NCI-H510A (cell line): ENCODE measurements around the gene SH2D4B.

Source experiments
- DNase-seq: peaks from one replicate; lab custom pipeline; 2025; lab: John Stamatoyannopoulos, UW

Gene SH2D4B

DNA sequence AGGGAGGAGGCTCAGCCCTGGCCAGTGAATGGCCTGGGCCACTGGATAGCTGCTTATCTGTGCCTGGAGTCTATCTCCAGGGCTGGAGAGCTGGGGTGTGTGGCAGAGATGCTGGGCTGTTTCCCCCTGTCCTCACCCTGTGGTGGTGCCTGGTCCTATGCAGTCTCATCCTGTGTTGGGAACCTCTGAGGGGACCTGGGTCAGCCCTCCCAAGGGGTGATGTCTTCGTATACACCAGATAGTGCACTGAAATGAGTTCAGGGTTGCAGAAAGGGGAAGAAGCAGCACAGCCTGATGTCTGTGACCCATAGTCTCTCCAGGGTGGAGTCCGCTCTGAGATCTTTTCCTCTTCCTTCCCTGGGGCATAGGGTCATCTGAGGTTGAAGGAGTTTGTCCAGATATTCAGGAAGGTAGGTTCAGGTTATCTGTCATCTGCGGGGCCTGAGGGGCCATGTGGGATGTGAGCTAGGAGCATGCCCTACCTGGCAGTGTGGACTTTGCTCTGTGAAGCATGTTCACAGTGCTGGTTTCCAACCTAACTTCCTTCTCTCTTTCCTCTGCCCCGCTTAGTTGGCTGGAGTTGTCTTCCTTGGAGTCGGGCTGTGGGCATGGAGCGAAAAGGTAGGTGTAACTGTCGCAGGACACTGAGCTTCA, 33.4 kb upstream of the SH2D4B start:
- DNase-seq: no peak

DNA sequence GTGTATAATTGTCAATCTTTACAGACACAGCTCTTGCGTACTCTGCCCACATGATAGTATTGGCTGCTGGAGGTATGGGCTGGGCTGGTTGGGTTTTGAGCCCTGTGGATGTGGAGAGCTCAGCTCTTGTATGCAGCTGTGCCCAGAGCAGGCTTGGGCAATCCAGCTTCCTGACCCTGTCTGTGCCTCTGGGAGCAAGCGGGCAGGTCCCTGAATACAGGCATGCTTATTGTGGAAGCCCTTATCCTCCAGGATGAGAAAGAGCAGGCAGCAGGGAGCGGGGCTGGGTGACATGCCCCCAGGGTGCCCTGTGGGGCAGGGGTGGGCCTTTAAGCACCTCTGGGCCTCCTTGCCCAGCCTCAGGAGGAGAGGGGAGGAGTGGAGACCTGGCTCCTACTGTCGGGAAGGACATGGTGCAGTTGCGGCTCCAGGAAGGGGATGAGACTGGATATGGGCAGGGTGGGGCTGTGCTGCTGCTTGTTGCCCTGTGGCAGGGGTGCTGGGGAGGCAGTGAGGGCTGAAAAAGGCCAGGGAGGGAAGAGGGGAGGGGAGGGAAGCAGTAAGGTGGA, 32.7 kb upstream of the SH2D4B start:
- DNase-seq: no peak

DNA sequence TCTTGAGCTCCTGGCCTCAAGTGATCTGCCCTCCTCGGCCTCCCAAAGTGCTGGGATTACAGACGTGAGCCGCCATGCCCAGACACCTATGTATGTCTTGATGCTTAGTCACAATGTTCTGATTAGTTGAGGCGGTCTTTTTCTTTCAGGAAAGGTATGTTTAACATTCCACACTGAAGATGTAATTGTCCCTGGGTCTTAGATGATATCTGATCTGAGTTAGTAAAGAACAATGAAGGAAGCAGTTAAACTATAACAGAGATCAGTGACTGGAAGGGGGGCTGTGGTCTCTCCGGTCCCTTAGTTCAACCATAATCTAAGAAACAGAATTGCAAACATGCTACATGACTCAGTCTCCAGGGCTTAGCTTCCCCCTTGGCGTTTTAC, 31.5 kb upstream of the SH2D4B start:
- DNase-seq: no peak

DNA sequence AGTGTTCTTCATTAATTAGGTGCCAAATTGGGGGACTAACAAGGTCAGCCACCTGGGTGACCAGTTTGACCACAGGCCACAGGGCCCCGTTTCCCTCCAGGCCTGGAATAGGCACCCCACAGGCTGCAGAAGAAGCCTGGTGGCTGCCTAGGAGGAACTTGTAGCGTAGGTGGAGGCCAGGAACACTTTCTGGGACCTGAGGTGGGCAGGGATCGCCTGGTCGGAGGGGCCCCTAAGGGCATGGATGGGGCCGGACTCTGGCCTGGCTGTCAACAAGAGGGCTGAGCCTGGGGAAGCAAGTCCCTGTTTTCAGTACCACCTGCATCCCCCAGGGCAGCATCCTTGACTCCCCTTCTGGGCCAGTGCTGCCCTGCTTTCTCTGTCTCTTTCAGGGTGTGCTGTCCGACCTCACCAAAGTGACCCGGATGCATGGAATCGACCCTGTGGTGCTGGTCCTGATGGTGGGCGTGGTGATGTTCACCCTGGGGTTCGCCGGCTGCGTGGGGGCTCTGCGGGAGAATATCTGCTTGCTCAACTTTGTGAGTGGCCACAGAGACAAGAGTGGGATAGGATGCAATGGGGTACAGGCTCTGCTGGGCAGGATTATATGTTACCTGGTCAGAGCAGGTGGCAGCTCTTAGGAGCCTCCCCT, 30.7 kb upstream of the SH2D4B start:
- DNase-seq: no peak

DNA sequence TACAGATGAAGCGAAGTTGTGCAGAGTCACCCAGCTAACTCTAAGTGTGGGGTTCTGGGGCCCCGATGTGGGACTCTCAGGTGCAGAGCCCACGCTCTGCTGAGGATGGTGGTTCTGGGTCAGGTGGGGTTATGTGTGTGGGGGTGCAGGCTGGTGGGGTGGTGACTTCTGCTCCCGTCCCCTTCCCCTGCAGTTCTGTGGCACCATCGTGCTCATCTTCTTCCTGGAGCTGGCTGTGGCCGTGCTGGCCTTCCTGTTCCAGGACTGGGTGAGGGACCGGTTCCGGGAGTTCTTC, 28.6 kb upstream of the SH2D4B start:
- no peak for DNase-seq

DNA sequence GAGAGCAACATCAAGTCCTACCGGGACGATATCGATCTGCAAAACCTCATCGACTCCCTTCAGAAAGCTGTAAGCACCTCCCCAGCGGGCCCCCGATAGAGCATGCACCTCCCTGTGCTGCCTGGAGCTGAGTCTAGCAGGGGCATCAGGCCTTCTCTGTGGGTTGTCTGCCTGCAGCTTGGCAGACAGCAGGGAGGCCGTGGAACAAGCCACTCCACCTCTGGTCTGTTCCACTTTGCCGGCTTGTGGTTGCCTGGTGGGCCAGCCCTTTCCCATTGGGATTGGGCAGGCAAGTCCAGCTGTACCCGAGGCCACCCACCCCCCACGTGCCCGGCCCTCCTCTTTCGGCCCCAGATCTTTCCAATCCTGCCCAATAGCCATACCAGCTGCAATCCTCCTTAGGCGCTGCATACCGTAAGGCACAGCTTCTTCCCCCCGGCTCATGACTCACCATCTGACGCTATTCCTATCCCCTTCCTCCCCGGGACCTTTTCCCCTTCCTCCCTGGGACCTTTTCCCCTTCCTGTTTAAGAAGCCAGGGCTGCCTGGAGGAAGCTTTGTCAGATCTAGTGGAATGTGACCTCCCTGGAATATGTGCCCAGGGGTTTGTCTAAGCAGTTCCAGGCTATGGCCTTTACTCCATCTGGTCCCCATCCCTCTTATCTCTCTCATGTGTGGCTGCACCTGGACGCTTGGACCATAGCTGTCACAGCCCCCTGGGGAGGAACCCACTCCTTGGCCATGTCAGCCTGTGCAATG, 28.1 kb upstream of the SH2D4B start:
- no peak for DNase-seq

DNA sequence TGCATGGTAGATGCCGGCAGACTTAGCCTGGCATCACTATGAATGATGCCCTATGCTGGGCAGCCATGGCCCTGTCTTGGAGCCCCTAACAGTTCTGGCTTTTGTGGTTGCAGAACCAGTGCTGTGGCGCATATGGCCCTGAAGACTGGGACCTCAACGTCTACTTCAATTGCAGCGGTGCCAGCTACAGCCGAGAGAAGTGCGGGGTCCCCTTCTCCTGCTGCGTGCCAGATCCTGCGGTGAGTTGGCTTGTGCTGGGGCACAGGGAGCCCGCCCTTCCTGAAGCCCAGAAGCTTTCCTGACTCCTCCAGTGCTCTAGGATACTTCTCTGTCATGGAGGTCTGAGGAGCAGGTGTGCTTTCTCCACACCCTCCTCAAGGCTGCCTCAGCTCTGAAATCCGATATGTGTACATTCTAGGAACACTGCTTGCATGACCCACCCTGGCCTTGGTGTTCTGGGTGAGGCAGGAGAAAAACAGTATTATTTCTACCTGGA, 25.6 kb upstream of the SH2D4B start:
- DNase-seq: no peak

DNA sequence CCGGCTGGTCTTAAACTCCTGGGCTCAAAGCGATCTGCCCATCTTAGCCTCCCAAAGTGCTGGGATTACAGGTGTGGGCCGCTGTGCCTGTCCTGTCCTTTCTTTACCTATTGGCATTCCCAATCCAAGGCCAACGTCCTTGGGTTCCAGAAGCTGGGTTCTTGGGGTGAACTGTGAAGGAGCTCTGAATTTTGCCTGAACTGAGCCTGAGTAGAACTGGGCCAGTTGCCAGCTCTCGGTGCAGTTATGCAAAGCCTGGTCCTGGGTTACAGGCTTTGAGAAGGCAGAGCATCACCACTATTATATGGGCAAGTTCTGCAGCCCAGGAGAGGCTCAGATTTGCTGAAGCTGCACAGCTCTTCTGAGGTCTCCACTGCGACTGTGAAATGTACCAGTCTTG, 24.6 kb upstream of the SH2D4B start:
- DNase-seq: no peak

DNA sequence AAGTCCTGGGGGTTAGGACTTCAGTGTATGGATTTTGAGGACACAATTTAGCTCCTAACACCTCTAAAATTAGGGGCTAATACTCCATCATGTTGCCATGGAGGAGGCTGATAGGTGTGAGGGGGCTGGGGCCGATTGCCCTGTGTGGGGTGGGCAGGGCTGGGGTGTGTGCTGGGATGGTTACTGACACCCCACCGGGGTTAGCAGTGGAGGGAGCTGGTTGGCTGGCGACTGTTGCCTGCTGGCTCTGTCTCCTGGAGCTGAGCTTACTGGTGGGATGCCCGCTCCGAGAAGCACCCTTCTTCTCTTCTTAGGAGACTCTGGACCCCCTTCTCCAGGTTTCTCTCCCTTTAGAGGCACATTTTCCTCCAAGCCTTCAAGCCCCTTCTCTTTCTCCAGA, 22.2 kb upstream of the SH2D4B start:
- no peak for DNase-seq

DNA sequence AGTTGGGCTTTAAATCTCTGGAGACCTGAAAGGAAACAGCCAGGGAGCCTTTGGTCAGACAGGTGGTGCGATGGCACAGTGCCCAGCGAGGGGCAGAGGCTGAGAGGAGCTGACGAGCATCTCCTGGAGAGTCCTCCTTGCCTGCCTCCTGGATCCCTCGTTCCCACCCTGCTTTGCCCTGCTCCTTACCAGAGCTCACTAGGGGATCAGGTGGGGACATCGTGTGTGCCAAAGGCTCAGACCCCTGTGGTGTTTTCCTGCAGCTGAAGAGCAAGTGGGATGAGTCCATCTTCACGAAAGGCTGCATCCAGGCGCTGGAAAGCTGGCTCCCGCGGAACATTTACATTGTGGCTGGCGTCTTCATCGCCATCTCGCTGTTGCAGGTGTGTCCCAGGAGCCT, 21.8 kb upstream of the SH2D4B start:
- DNase-seq: no peak

DNA sequence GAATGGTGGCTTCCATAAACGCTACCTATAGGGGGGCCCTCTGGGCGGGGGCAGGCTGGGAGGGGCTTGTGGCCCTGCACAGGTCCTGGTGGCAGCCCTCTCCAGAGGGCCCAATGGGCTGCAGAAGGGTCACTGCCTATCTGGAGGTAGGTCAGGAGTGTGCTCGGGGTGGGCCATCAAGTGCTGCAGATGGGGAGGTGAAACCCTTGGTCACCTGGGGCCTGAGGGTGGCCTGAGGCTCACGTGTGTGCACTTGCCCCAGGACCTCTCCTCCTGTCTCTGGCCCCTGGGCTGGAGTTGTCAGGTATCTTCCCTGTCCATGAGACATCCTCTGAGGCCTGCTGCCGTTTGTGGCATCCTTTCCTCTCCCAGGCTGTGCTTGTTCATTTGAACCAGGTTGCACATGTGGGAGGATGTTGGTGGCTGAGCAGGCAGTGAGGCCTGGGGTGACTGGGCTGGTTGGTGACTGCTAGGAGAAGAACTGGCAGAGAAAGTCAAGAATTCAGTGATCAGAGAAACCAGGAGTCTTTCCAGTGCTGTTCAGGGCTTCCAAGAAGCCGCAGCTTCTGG, 21.1 kb upstream of the SH2D4B start:
- no peak for DNase-seq

DNA sequence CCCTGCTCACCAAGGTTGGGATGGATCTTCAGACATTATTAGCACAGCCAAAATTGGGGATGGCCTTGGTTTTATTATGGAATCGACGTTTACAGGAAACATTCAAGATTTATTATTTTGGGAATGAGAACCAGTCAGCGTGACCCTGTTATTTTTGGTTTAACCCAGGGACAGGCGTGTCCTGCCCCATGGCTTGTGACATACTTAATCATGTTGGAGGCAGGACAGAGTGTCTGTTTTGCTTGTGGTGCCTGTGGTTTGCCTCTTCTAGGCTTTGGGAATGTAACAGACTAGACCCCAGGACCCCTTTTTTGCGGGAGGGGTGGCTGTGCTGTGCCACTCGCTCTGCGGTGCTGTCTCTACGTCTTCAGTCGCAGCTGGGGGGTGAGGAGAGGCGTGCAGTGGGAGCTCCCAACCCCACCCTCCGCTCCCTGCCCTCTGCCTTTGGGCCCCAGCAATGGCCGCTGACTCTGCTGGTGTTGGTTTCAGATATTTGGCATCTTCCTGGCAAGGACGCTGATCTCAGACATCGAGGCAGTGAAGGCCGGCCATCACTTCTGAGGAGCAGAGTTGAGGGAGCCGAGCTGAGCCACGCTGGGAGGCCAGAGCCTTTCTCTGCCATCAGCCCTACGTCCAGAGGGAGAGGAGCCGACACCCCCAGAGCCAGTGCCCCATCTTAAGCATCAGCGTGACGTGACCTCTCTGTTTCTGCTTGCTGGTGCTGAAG, 20.1 kb upstream of the SH2D4B start:
- DNase-seq: no peak

DNA sequence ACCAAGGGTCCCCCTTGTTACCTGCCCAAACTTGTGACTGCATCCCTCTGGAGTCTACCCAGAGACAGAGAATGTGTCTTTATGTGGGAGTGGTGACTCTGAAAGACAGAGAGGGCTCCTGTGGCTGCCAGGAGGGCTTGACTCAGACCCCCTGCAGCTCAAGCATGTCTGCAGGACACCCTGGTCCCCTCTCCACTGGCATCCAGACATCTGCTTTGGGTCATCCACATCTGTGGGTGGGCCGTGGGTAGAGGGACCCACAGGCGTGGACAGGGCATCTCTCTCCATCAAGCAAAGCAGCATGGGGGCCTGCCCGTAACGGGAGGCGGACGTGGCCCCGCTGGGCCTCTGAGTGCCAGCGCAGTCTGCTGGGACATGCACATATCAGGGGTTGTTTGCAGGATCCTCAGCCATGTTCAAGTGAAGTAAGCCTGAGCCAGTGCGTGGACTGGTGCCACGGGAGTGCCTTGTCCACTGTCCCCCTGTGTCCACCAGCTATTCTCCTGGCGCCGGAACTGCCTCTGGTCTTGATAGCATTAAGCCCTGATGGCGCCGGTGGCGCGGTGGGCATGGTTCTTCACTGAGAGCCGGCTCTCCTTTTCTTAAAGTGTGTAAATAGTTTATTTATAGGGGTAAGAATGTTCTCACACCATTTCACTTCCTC, 19.4 kb upstream of the SH2D4B start:
- no peak for DNase-seq

DNA sequence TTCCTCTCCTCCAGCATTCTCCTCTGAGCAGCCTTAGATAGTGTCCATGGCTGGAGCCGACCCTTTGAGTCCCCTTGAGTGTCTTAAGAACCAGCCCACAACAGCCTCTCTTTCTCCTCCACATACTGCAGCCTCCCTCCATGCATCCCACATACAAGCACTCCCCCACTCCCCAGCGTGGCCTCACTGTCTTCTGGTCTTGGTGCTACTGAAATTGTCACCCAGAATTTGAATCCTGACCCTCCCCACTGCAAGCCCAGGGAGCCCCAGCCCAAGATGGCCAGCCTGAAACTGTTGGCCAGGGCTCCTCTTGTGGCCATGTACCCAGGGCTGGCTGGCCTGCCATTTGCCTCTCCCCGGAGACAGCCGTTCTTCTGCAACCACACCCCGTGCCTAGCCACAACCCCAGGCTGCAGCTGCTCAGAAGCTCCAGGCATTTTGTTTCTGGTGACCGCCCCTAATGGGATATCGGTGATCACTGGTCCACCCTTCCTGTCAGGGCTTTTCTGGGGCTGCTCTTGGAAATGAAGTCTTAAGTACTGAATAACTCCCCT, 18.8 kb upstream of the SH2D4B start:
- DNase-seq: no peak

DNA sequence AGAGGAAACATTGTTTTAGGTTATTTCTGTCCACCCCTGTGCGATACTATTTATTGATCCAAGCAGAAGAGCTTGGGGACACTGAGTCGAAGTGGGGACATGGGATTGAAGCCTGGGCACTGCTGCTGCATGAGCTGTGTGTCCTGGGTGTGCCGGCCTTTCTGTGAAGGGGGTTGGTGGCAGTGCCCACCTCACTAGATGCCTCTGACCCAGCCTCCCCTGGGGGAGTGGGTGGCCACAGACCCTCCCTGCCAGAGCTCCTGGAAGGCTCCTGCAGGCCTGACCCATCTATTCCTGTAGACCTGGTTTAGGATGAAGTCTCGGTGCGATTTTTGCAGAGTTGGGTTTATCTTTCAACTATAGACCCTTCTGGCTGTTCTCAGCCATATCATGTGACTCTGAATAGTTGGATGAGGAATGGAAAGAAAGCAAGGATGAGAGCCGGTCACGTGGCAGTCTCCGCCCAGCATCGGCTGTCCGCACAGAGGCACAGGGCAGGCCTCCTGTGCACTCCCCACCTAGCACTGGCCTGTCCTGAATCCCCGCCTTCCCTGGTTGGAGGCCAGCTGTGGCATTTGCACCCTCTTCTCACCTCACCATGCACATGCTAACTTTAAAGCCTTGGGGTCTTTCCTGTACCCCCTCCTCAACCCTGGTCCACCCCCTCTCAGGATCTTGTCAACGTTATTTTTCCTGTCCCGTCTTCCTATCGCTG, 17.6 kb upstream of the SH2D4B start:
- DNase-seq: no peak

DNA sequence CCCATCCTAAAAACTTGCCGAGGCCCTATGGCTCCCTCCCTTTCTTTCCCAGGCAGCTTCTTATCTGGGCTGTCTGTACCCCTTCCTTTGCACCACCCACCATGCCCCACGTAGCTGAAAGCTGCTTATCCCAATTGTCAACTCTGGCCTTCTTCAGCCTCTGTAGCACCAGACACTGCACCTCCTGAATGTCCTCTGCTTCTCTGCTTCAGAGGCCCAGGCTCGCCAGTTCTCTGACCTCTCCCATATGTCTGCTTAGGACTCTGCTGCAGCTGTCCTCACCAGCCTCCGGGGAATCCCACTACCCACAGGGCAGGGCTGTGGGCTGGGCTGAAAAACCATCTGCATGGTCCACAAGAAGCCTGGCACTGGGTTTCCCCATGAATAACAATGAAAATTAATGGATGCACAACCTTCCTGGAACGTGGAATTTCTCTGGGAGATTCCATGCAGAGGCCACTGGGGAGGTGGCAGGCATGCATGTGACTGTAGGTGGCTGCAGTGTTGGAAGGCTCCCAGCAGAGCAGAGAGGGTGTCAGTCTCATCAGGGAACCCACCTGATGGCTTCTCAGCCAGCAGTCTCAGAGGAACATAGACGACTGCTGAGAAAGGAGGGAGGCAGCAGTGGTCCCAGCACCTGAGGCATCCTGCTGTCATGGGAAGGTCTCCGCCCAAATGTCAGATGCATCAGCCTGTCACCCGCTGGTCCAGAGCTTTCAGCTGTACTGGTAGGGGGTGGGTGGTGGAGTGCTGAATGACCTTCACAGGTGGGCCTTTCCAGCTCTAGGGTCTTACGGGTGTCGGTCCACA, 16.8 kb upstream of the SH2D4B start:
- DNase-seq: no peak

DNA sequence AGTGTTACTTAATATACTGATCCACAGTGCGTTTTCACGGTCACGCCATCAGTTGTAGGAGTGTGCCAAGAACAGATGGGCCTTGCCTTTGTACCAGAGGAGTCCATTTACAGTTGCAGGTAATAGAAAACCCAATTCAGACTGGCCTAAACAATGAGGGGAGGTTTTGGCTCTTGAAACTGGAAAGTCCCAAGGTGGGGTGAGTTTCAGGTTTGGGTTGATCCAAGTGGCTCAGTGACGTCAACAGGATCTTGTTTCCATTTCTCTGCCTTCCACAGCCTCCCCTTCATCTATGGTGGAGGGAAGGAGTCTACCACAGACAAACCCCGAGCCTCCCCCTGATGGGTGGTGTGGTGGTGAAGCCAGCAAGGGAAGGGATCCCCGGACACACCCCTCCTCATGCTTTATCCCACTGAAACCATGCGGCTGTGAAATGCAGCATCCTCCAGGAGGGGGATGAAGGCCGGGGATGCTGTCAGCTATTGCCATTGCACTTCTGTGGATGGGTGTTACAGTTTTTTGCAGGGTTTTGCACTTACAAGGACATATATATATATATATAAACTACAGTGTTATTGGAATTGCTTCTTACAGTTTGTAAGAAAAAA, 14.8 kb upstream of the SH2D4B start:
- no peak for DNase-seq

DNA sequence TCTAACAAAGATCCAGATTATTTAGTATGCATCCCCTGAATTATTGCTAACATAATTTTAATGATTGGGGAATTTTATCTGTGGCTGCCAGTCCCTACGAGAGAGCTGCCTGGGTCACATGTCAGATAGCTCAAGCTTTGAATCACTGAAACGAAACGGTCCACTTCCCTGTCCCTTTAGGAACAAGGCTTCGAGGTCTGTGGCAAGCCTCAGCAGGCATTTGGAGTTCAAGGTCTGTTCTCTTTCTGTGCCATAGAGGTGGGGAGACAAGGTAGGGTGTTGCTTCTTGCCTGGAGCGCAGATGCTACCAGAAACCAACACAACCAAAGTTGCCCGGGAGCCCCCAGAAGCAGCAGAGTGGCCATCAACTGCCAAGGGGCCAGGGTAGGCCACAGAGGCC, 13.9 kb upstream of the SH2D4B start:
- no peak for DNase-seq

DNA sequence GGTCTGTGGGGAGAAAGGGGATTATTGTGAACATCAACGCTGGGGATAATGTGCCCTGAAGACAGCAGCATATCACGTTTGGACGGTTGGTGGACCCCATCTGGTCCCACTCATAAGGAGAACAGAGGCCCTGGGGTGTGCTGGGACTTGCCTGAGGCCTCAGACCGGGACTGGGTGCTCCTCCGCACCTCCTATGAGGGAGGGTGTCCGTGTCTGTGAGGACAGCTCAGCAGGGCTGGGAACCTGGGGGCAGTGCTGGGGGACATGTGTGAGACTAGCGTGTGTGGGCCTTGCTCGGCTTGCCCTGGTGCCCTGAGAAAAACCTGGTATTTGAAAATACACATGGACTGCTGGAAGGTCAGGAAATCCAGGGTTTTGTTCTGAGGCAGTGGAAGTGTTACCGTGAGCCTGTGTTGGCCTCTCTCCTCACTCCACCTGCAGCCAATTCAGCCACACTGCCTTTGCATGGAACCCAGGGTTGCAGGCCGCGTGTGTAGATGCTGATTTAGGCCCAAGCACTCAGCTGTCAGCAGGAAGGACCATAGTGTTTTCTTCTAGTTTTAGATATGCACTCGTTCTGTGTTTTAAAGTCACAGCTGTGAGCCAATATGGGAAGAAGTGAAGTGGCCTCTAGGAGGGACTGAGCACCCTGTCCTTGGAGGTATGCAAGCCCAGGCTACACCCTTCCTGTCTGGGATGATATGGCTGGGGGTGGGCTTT, 13.4 kb upstream of the SH2D4B start:
- DNase-seq: no peak
